HUDEP-2 (cell line): Measurements from ENCODE around the gene HOXA1.

Experiments used
- DNase-seq, 76 experiments: peaks; one replicate each; lab custom pipeline; 2025; ENCODE audit not compliant: unreplicated experiment in 76 of 76; lab: John Stamatoyannopoulos, UW

The HOXA1 gene

DNA sequence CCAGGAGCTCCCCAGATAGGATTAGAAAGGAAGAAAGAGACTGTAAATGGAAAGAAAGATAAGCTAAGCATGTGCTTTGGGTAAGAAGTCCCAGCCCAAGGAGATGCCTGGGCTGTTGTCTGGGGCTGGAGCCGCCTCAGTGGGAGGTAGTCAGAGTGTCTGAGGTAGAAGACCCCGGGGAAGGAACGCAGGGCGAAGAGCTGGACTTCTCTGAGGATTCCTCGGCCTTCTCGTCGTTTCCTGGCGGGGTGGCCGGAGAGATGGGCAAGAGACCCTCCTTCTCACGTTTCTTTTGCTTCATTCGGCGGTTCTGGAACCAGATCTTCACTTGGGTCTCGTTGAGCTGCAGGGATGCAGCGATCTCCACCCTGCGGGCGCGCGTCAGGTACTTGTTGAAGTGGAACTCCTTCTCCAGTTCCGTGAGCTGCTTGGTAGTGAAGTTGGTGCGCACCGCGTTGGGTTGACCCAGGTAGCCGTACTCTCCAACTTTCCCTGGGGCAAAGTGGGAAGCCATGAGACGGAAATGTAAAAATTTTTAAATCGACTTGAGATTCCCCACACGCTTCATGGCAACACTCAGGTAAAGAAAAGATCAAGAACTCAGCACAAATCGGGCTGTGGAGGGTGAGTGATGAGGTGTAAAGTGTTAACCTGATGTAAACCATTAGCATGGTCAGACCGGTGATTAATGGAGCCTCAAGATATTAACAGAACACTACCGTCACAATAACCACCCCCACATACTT is 1.3 kb downstream of the HOXA1 start:
- DNase-seq = no peak

DNA sequence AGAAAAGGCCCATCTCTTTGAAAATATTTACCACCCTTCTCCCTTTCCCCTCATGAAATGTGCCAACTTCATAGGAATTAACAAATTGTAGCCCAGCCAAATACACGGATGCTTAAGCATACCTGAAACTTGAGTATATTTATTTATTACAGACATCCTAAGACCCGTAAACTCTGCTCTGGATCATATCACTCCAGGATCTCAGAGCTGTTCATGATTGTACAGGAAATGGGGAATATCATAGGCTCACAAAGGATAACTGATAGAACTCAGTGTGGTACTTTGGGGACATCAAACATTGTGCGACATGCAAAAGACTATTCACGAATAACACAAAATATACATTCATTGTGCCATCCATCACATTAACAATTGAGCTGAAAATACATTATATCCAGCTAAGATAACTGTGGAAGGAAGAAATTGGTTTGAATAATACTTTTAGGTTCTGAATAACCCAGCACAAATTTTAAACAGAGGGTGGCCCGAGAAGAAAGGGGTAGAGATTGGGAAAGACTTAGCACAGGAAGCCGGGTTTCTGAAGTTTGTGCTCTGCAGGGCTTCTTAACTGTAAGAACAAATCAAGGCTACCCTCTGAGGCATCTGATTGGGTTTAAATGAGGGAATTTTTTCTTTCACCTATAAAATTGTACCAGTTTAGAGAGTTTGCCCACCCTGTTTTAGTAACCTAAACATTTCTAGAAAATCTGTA is 2.5 kb downstream of the HOXA1 start:
- no peak for DNase-seq

DNA sequence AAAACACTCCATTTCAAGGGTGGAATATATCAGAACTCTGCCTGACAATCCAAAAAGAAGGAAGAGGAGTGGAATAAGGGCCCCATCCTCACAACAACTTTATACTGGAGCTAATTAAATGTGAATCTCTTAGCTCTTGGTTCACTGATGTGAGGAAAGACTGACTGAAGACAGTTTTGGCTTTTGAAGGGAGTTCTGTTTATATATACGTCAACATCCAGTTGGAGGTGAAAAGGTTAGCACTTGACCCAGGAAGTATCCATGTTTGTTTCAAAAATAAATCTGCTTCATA is 3.0 kb downstream of the HOXA1 start:
- no peak for DNase-seq

DNA sequence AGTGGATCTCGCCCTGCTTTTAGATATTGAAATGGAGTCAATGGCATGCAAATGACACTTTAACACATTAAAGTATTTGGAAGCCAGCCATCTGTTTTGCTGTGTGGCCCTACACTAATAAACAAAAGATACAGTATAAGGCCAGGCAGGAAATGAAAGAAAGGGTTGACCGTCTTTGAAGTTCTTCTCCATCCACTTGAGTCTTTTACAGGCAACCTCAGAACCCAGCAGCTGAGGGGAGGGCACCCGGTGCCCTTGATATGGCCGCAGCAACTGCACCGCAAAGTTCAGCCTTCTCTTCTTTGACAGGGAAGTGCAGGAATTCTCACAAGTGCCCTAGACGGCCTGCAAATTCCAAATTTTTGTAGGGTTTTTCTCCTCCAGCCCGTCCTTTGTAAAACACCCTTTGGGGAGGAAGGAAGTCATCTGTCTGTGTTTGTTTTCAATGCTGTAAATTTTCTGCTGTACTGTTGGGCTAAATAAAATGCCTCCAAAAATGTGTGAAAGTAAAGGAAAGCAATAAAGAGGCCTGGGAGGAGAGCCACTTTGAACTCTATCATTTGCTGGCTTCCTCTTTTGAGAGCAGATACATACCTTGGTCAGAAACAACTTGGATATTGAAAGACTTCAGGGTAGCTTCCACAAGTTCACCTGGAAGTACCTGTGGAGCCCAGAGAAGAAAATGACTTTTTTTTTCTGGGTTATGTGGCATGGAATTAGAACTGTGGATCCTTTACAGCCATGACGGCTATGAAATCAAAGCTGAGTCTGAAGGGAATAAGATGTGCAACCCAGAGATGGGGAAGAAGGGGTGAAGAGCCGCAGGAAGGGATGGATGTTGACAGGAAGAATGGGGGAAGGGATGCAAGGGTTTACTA is 3.6 kb downstream of the HOXA1 start:
- no peak for DNase-seq

DNA sequence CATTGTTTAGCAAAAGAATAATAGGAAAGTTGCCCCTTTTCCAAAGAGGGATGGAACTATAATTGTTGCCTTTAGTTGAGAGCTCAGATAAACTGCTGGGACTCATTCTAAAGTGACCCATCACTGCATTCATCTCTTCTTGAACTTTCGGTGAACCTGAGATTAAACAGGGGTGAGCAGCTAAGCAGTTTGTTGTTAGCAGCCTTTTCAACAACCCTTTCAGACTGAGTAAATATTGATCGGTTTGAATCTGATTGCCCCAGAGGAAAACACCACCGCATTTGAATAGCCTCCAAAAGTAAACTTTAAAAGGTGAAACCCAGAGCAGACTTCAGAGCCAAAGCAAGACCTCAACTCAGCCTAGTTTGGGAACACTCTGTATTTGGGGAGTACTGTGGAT is 4.7 kb downstream of the HOXA1 start:
- DNase-seq = no peak

DNA sequence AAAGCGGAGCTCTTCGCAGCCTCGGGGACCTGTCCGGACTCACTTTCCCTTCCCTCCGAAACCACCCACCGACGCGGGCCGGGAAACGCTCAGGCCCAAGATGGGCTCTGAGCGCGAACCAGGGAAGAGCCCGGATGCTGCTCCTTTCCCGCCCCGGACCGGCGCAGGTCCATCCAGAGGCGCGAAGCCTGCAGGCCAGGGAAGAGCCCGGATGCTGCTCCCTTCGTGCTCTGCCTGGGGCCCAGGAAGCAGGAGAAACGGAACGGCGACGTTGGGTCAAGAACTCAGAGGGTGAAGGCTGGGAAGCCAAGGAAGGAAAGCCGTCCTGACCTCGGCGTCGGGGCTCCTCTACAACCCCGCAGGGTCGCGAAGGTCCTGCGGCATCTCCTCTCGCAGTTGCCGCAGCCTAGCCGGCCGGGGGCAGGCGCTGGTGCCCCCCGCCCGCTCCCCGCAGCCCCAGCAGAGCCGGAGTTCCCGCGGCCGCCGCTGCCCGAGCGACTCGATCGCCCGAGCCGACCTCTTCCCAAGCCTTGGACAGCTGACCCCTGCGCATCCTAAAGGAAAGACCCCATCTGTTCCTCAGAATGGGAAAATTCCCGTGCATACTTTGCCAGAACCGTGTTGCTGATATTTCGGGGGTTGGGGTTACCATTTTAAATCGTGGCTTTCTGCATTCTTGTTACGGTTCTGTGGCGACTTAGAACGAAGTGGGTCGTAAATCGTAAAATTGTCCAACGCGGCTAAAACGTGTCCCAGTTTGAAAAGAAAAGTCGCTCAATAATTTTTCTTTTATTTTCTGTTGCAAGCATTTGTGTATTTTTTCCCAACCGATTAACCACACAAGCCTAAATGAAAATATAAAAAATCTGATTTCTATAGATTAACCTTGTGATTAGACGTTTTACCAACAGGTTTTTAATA is 7.5 kb downstream of the HOXA1 start:
- DNase-seq = no peak

DNA sequence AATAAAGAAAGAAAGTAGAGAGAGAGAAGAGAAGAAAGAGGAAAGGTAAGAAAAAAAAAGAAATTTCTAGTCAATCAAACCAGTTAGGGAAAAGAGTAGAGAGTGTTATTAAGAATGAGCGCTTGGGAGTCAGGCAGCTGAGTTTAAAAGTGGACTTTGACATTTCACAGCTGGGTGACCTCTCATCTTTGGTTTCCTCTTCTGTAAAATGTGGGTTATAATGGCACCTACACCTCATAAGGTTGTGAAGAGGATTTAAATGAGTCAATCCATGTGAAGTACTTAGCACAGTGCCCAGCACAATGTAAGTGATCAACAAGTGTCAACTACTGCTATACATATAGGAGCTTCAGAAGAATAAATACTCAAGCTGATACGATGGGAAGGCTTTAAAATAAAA is 12.2 kb downstream of the HOXA1 start:
- no peak for DNase-seq

DNA sequence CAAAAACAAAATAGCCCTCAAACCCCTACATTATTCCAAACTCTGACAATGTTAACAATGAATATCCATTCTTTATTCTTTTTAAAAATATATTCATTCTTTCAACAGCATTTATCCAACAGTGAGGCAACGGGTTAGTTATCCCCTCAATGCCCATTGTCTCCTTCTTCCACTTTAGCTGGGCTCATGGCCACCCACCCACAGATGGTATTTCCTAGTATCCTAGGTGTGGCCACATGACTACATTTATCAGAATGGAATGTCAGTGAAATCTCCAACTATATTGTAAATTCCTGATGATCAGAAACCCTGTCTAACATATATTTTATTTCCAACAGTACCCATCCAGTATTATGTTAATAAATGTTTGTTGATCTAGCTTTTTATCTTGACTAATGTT is 13.6 kb downstream of the HOXA1 start:
- DNase-seq = no peak

DNA sequence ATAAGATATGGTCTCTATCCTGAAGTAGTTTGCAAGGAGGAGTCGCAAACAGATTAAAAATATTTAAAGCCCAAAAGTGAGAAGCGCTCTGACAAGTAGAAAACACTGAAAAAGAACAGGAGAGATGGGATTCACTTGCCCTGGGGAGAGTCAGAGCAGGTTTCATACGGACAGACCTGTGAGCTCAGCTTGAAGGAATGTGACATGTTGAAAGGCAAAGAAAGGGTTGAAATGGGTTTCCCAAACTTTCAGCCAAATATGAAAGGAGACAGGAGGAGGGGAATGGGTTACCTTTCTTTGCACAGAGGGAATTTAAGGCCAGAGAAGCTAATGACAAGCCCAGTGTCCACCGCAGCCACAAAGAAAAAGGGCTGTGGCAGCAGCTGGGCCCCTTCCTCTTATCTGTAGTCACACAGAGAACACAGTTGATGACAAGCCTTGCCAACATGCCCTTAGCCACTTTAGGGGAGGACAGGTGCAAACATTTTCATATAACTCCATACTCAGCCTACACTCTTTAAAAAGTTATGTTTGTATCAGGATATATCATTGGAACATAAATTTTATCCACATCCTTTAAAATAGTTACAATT is 14.9 kb downstream of the HOXA1 start:
- DNase-seq = peak in 1 of 76 experiments; percentile 7

DNA sequence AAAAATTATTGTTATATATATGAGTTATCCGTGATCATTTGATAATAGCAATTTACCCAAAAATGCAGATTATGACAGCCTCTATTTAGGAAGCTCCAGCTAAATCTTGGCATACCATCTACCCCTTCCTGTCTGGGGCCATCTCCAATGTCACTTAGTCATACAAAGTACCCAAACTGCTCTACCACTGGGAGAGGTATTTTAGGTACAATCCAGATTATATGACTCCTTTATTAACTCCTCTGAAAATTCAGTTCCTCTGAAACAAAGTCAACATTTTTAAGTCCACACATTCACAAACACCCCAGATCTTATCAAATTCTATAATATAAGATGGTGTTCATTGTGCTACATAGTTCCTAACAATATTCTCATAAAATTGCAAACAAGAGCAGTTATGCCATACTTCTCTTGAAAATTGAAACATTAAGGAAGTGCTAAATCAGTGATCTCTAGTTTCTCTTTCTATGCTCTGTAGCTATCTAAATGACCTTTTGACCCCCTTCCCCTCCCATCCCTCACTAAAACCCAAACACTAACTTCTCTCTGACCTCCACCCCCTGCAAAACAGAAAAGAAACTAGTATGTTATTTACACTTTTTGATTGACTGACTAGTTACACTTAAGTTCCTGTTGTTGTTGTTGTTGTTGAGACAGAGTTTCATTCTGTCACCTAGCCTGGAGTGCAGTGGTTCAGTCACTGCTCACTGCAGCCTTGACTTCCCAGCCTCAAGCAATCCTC is 16.4 kb downstream of the HOXA1 start:
- no peak for DNase-seq

DNA sequence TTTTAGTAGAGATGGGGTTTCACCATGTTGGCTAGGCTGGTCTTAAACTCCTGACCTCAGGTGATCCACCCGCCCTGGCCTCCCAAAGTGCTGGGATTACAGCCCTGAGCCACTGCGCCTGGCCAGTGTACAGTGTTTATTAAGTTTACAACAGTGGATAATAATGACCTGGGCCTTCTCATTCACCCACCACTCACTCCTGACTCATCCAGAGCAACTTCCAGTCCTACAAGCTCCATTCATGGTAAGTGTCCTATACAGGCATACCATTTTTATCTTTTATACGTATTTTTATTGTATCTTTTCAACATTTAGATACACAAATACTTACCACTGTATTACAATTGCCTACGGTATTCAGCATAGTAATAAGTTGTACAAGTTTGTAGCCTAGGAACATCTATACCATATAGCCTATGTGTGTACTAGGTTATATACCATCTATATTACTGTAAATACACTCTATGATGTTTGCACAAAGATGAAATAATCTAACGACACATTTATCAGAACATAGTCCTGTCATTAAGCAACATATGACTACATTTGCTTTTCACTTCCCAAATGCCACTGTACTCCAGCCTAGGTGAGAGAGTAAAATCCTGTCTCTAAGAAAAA is 17.1 kb downstream of the HOXA1 start:
- no peak for DNase-seq

DNA sequence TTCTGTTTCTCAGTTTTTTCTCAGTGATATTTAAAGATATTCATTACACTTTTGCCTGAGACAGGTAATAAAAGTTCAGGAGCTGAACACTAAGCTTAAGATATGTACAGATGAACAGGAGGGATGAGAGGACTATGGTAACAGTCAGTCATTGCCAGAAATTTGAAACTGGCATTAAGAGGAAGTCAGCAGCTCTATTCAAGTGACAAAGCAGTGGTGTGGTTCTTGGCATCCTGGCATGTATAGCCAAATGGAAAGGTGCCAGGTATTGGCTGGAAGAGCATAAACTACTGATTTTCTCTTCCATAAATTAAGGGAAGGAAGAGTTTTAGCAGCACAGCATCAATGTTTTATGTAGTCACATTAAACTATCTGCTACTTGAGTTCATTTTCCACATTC is 22.7 kb downstream of the HOXA1 start:
- no peak for DNase-seq

DNA sequence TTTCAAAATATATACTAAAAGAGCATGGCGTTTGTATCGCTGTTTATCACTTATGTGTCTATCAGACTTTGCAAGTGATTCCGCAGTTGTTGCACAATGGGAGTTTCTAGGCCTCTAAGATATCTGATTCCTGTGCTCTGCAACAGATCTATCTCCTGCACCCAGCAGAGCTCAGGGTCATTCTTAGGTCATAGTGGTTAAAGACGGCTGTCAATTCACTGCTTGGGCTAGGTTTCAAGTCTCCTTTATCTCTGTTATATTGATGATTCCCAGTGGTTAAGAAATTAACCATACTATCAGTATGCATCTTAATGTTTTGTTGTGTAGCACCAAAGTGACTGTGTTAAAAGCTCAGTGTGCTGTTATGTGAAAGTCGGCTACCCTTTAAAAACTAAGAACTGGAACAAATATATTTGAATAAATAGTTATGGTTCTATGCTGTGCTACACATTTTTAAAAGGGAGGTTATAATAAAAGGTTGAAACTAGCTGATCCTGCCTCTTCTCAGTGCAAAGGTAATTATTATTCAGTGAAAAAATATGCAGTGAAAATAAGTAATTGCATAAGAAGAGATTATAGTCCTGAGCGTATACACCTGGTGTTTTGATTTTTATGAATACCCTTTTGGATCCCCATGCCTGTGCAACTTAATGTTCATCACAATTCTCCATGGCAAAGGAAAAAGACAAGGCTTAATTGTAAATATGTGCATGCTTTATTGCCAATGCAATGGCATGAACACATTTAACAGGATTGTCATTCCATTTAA is 24.0 kb downstream of the HOXA1 start:
- peak in 30 of 76 experiments; percentile 0 to 52 (median 23) for DNase-seq

DNA sequence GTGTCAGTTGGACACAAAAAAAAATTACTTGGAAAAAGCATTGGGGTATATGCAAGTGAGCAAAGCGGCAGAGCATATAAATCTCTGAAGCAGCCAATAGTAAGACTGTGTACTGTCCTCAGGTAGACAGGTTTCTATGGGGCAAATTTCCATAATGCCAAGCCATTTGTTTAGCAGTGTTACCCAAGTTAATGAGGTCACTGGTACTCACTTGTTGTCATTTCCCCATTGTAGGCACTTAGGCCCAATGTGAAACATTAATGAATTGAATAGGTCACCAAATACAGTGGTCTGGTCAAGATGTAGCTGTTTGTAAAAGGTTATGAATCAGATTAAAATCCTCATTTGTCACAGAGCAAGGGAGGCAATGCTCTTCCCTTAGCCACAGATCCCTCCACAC is 27.5 kb downstream of the HOXA1 start:
- DNase-seq = no peak

DNA sequence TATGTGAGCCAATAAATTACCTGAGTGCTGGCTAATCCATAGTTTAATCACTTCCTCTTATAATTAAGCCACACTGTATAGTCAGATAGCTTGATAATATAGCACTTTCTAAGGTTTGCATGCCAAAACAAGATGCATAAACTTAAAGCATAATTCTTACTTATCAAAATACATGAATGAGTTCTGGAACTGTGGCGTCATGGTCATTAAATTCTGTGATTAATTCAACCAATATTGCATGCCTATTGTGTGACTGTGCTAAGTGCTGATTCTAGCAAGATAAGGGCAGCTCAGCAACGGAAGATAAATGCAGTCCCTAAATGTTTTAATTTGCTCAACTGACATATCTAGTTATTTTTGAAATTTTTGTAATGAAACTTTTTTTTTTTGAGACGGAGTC is 29.7 kb downstream of the HOXA1 start:
- no peak for DNase-seq

DNA sequence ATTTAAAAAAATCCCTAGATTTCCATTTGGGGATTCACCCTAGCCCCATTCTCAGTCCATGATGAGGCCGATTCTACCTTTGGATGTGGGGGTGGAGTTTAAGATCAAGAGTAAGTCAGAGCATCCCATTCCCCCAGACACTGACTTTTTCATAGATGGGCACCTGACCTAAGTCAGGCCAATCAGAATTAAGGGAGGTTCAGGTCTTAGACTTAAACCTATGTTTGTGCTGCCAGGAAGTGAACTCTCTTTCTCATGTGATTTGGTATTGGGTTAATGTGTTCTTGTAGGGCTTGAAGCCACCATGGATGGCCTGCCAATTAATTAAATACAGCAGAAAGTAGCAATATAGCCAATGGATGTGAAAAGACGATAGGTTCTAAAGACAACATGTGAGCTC is 30.1 kb downstream of the HOXA1 start:
- DNase-seq = no peak

DNA sequence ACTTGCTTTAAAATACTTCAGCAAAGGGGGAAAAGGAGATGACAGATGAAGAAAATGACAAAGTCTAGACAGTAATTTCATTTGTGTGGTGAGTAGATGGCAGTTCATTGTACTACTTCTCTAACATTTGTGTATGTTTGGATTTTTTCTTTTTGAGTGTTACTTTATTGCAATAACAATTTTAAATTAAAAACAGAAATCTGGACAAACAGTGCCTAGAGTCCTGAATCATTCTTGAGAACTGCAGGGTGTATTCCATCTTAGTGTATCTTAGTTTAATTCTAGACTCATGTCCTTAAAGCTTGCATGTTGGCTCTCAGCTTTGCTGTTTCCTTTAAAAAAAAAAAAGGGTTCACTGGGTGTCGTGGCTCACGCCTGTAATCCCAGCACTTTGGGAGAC is 31.1 kb downstream of the HOXA1 start:
- DNase-seq = no peak

DNA sequence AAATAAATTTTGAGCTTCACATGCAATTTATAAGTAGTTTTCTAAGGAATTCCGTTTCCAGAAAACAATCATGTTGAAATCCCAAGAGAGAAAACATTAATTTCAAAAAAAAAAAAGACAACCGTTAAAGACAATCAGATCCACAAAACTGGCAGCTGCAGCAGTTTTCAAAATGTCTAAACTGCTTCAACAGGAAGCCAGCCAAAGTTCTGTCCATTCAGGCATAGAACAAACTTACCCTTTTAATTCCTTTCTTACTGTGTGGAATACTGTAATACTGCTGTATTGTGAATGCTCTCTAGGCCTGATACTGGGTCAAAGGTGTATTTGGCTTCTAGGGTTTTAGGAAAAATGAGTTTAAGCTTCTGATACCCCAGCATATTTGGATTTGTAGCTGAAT is 31.6 kb downstream of the HOXA1 start:
- no peak for DNase-seq
